ENCODE measurements around the gene PGA4.

GRCh38 chr11:61195719-61196118 is 26.4 kb upstream of the PGA4 start:
- no peak for TF ChIP-seq POLR2A (IDR thresholded peaks at IDR 0.05; ENCODE audit: low read length)
- TF ChIP-seq GATA1 (IDR thresholded peaks at IDR 0.05; ENCODE audit: low read depth, low read length) = no peak

Data from erythroblast (primary cell).